Measurements from ENCODE around the gene EPHB1.

GRCh38 chr3:134965865-134966481, 170.9 kb downstream of the EPHB1 start:
- TF ChIP-seq GATA2 (IDR thresholded peaks at IDR 0.05; ENCODE audit: low read depth, low read length), result no peak
- TF ChIP-seq GATA3 (IDR thresholded peaks at IDR 0.05; ENCODE audit: low read depth, low read length), result no peak

Data from SH-SY5Y (cell line).